Activated CD4-positive, alpha-beta memory T cell treated with anti-CD3 and anti-CD28 coated beads for 36 hours (primary cell): Measurements from ENCODE around the gene TRIM46. TPM values are rescaled to one million over a fixed set of nuclear protein-coding genes. Genes with fewer than 3 reads are reported as not detected.
"Not testable (repeated sequence)": the region's sequence is repeated elsewhere in the genome, so short reads cannot be mapped to it uniquely, and the experiment has no call there.

Source experiments
- CTCF ChIA-PET: fragments of 350-600 bp; sonication (Branson Sonifier 250); formaldehyde crosslinking; loops from one replicate; lab custom pipeline; 2021; ENCODE audit warnings: antibody characterized with exemption, inconsistent platforms; lab: Charles Lee
- POLR2A ChIA-PET: fragments of 350-600 bp; sonication (Branson Sonifier 250); formaldehyde crosslinking; loops from one replicate; lab custom pipeline; 2021; ENCODE audit warnings: antibody characterized with exemption; lab: Charles Lee
- DNase-seq: peaks from one replicate; pipeline ENCODE4 v3.0.0-alpha.2; 2020
- H3K27ac Mint-ChIP-seq: one replicate; pipeline ENCODE4 v1.8.0; 2021; ENCODE audit warnings: mixed read lengths
- H3K27me3 Mint-ChIP-seq: one replicate; pipeline ENCODE4 v1.8.0; 2021; ENCODE audit warnings: mixed read lengths
- H3K36me3 Mint-ChIP-seq: one replicate; pipeline ENCODE4 v1.8.0; 2021; ENCODE audit warnings: mixed read lengths
- H3K4me1 Mint-ChIP-seq: one replicate; pipeline ENCODE4 v1.8.0; 2021; ENCODE audit warnings: low read depth, mixed read lengths
- H3K4me3 Mint-ChIP-seq: one replicate; pipeline ENCODE4 v1.8.0; 2021; ENCODE audit warnings: mild to moderate bottlenecking, mixed read lengths
- H3K9me3 Mint-ChIP-seq: one replicate; pipeline ENCODE4 v1.8.0; 2021; ENCODE audit warnings: mixed read lengths
- intact Hi-C: fragments of 100-400 bp; cut with micrococcal nuclease; formaldehyde crosslinking; loops from one replicate; pipeline ENCODE4 v1.15.1; 2023
- total RNA-seq, 2 experiments: library from RNA; stranded (reverse); gene quantifications; one replicate each; pipeline ENCODE4 v1.2.3, GENCODE V29; 2021

TRIM46 gene
- total RNA-seq, 2 experiments from 2014 or later, result 6.3 to 7.1 TPM

- H3K9me3 Mint-ChIP-seq, result no peaks in the 10 kb centered on the region
- CTCF ChIA-PET, result interaction anchor here (1.5 to 6.6 kb wide), 5 partner anchors 14 to 124 kb away, joined by 4 to 82 read pairs (median 69); partner anchors contain the start of genes KRTCAP2 and TRIM46
- no peaks in the 10 kb centered on the region for H3K27me3 Mint-ChIP-seq
- no peak for DNase-seq
- H3K36me3 Mint-ChIP-seq, result no peaks in the 10 kb centered on the region
- intact Hi-C loops, result loop anchor here (1.0 to 5.0 kb wide), 3 partner anchors 15 to 37 kb away; partner anchors contain the start of genes KRTCAP2 and TRIM46
- H3K4me3 Mint-ChIP-seq, result peak overlapping the region; percentile 83
- POLR2A ChIA-PET, result interaction anchor here (1.1 to 3.6 kb wide), 6 partner anchors 15 to 115 kb away, joined by 3 to 58 read pairs (median 4); partner anchors contain the start of gene KRTCAP2
- H3K27ac Mint-ChIP-seq, result peak overlapping the region; percentile 89
- peaks cover 29% of the 10 kb centered on the region for H3K4me1 Mint-ChIP-seq
Observed at GRCh38 chr1:155209312-155209721, 35.7 kb downstream of the TRIM46 start.

- Mint-ChIP-seq H3K36me3 (peaks cover 6% of the 10 kb centered on the region), H3K4me3 (peak overlapping the region; percentile 42), H3K27ac (no peak overlapping the region), H3K27me3 (no peaks in the 10 kb centered on the region), H3K9me3 (no peaks in the 10 kb centered on the region), H3K4me1 (peaks cover 35% of the 10 kb centered on the region)
- DNase-seq, result no peak
- CTCF ChIA-PET, result interaction anchor here (1.1 to 5.7 kb wide), 3 partner anchors 16 to 35 kb away, joined by 3 to 77 read pairs (median 69); partner anchors contain the start of genes KRTCAP2 and TRIM46
- POLR2A ChIA-PET, result interaction anchor here (1.3 to 1.4 kb wide), 2 partner anchors 16 to 75 kb away, joined by 3 to 5 read pairs; no protein-coding TSS in a partner anchor
- intact Hi-C loops, result no loop called here
Observed at GRCh38 chr1:155210314-155211104, 36.9 kb downstream of the TRIM46 start.

- CTCF ChIA-PET, result interaction anchor here (1.1 kb wide), 1 partner anchor 15 kb away, joined by 3 read pairs; no protein-coding TSS in a partner anchor
- peaks cover 35% of the 10 kb centered on the region for H3K4me1 Mint-ChIP-seq
- intact Hi-C loops, POLR2A ChIA-PET, DNase-seq, H3K36me3 Mint-ChIP-seq, H3K27ac Mint-ChIP-seq, H3K9me3 Mint-ChIP-seq, H3K27me3 Mint-ChIP-seq, H3K4me3 Mint-ChIP-seq: not testable (repeated sequence)
Observed at GRCh38 chr1:155211381-155212050, 37.9 kb downstream of the TRIM46 start.

- POLR2A ChIA-PET, H3K27me3 Mint-ChIP-seq, H3K27ac Mint-ChIP-seq, H3K9me3 Mint-ChIP-seq, DNase-seq, H3K4me3 Mint-ChIP-seq, intact Hi-C loops, H3K36me3 Mint-ChIP-seq: not testable (repeated sequence)
- peaks cover 31% of the 10 kb centered on the region for H3K4me1 Mint-ChIP-seq
- CTCF ChIA-PET, result interaction anchor here (1.1 kb wide), 1 partner anchor 15 kb away, joined by 3 read pairs; no protein-coding TSS in a partner anchor
Observed at GRCh38 chr1:155212051-155212440, 38.4 kb downstream of the TRIM46 start.

- POLR2A ChIA-PET, DNase-seq: not testable (repeated sequence)
- H3K27ac Mint-ChIP-seq, result peak overlapping the region; percentile 36
Observed at GRCh38 chr1:155214702-155215101, 41.1 kb downstream of the TRIM46 start.

GRCh38 chr1:155218854-155219591 lies 45.4 kb downstream of the TRIM46 start:
- ChIA-PET CTCF (no interaction called here), POLR2A (no interaction called here)
- H3K4me3 Mint-ChIP-seq, result peak overlapping the region; percentile 9
- H3K9me3 Mint-ChIP-seq, result no peaks in the 10 kb centered on the region
- intact Hi-C loops, result loop anchor here (1.0 kb wide), 1 partner anchor 8 kb away; no protein-coding TSS in a partner anchor
- peak; percentile 30 for DNase-seq
- H3K27me3 Mint-ChIP-seq, result no peaks in the 10 kb centered on the region
- no peak overlapping the region for H3K27ac Mint-ChIP-seq
- H3K4me1 Mint-ChIP-seq, result peaks cover 18% of the 10 kb centered on the region
- peaks cover 6% of the 10 kb centered on the region for H3K36me3 Mint-ChIP-seq

More at GRCh38 chr1:155214702-155215101, 41.1 kb downstream of the TRIM46 start:
- H3K4me3 Mint-ChIP-seq, H3K27me3 Mint-ChIP-seq, intact Hi-C loops, H3K9me3 Mint-ChIP-seq, H3K36me3 Mint-ChIP-seq: not testable (repeated sequence)
- H3K4me1 Mint-ChIP-seq, result peaks cover 24% of the 10 kb centered on the region
- CTCF ChIA-PET, result interaction anchor here (0.6 kb wide), 1 partner anchor 149 kb away, joined by 3 read pairs; no protein-coding TSS in a partner anchor

GRCh38 chr1:155219592-155220031 lies 46.0 kb downstream of the TRIM46 start:
- POLR2A ChIA-PET, result no interaction called here
- intact Hi-C loops, result loop anchor here (1.0 kb wide), 1 partner anchor 8 kb away; no protein-coding TSS in a partner anchor
- H3K27ac Mint-ChIP-seq, result no peak overlapping the region

GRCh38 chr1:155220211-155220965 lies 46.7 kb downstream of the TRIM46 start:
- CTCF ChIA-PET, H3K27ac Mint-ChIP-seq, POLR2A ChIA-PET, intact Hi-C loops, H3K36me3 Mint-ChIP-seq, H3K9me3 Mint-ChIP-seq, DNase-seq, H3K4me3 Mint-ChIP-seq, H3K27me3 Mint-ChIP-seq: not testable (repeated sequence)
- peaks cover 19% of the 10 kb centered on the region for H3K4me1 Mint-ChIP-seq

More at GRCh38 chr1:155219592-155220031, 46.0 kb downstream of the TRIM46 start:
- Mint-ChIP-seq H3K4me1 (peaks cover 18% of the 10 kb centered on the region), H3K36me3 (peaks cover 6% of the 10 kb centered on the region), H3K4me3 (peak overlapping the region; percentile 9), H3K9me3 (no peaks in the 10 kb centered on the region), H3K27me3 (no peaks in the 10 kb centered on the region)
- CTCF ChIA-PET, result no interaction called here
- DNase-seq, result peak; percentile 18

- Mint-ChIP-seq H3K4me1 (peaks cover 33% of the 10 kb centered on the region), H3K36me3 (peaks cover 4% of the 10 kb centered on the region), H3K27ac (no peak overlapping the region), H3K27me3 (no peaks in the 10 kb centered on the region), H3K9me3 (no peaks in the 10 kb centered on the region), H3K4me3 (no peak overlapping the region)
- ChIA-PET CTCF (interaction anchor here (1.6 to 7.2 kb wide), 2 partner anchors 16 to 28 kb away, joined by 5 to 82 read pairs; partner anchors contain the start of genes MTX1 and THBS3), POLR2A (no interaction called here)
- intact Hi-C loops, result no loop called here
- no peak for DNase-seq
Observed at GRCh38 chr1:155223047-155223446, 49.4 kb downstream of the TRIM46 start.

- peaks cover 26% of the 10 kb centered on the region for H3K4me1 Mint-ChIP-seq
- POLR2A ChIA-PET, result interaction anchor here (2.2 kb wide), 1 partner anchor 31 kb away, joined by 6 read pairs; no protein-coding TSS in a partner anchor
Observed at GRCh38 chr1:155225404-155225759, 51.7 kb downstream of the TRIM46 start.

More at GRCh38 chr1:155225404-155225759, 51.7 kb downstream of the TRIM46 start:
- intact Hi-C loops, result loop anchor here (5.0 kb wide), 1 partner anchor 33 kb away; no protein-coding TSS in a partner anchor
- DNase-seq, H3K9me3 Mint-ChIP-seq, H3K27me3 Mint-ChIP-seq, H3K36me3 Mint-ChIP-seq: not testable (repeated sequence)
- Mint-ChIP-seq H3K27ac (peak overlapping the region; percentile 98), H3K4me3 (peak overlapping the region; percentile 89)
- CTCF ChIA-PET, result interaction anchor here (0.8 to 7.2 kb wide), 6 partner anchors 19 to 134 kb away, joined by 3 to 82 read pairs (median 4); partner anchors contain the start of genes MTX1 and THBS3
